BLaER1 treated with 17β-estradiol and CSF1 and Interleukin-3, amounts not matched to agents 10 nM and 100 nM (cell line): Measurements from ENCODE around the gene SLC37A1.

Experiments
- H3K27ac ChIP-seq, 11 experiments: shearing (Covaris generic); formaldehyde crosslinking; 2 replicates each; pipeline ENCODE4 v1.8.1; 2022
- H3K27me3 ChIP-seq, 11 experiments: shearing (Covaris generic); formaldehyde crosslinking; 2 replicates each; pipeline ENCODE4 v1.8.1; 2022
- H3K36me3 ChIP-seq, 11 experiments: shearing (Covaris generic); formaldehyde crosslinking; 2 replicates each; pipeline ENCODE4 v1.8.1; 2022
- H3K4me1 ChIP-seq, 10 experiments: shearing (Covaris generic); formaldehyde crosslinking; 2 replicates each; pipeline ENCODE4 v1.8.1; 2022
- H3K4me2 ChIP-seq, 11 experiments: shearing (Covaris generic); formaldehyde crosslinking; 2 replicates each; pipeline ENCODE4 v1.8.1; 2022
- H3K4me3 ChIP-seq, 10 experiments: shearing (Covaris generic); formaldehyde crosslinking; 2 replicates each; pipeline ENCODE4 v1.8.1; 2022
- H3K9ac ChIP-seq, 11 experiments: shearing (Covaris generic); formaldehyde crosslinking; 2 replicates each; pipeline ENCODE4 v1.8.1; 2022
- H3K9me3 ChIP-seq, 11 experiments: shearing (Covaris generic); formaldehyde crosslinking; replicated peaks in 1 of 11; 2 replicates each; pipeline ENCODE4 v1.8.1; 2022
- H4K20me1 ChIP-seq, 11 experiments: shearing (Covaris generic); formaldehyde crosslinking; 2 replicates each; pipeline ENCODE4 v1.8.1; 2022
- Cebpa-rat ChIP-seq, 11 experiments: shearing (Covaris generic); IDR thresholded peaks; 2 replicates each; pipeline ENCODE4 v1.8.1; 2022

The SLC37A1 gene

GRCh38 chr21:42581336-42581992 is 67.8 kb downstream of the SLC37A1 start:
- peaks cover 7 to 18% (median 10%) of the 10 kb centered on the region in 11 experiments for H3K9me3 ChIP-seq
- no peak for TF ChIP-seq Cebpa-rat (IDR thresholded peaks at IDR 0.05)
- H3K4me1 ChIP-seq, result peaks cover 0 to 16% (median 6%) of the 10 kb centered on the region in 10 experiments; a peak in 7 of 20 replicates
- peaks cover under 1 to 17% (median 9%) of the 10 kb centered on the region in 11 experiments; a peak in 14 of 22 replicates for H3K36me3 ChIP-seq
- H3K4me3 ChIP-seq, result no peak overlapping the region
- H4K20me1 ChIP-seq, result peaks cover 0 to 8% (median 0%) of the 10 kb centered on the region in 11 experiments; a peak in 2 of 22 replicates
- H3K9ac ChIP-seq, result no peak overlapping the region
- no peaks in the 10 kb centered on the region for H3K27me3 ChIP-seq
- no peak overlapping the region for H3K27ac ChIP-seq
- H3K4me2 ChIP-seq, result peak overlapping the region in 3 of 11 experiments; percentile 1 to 50 (median 39); a peak in 4 of 22 replicates

DNA sequence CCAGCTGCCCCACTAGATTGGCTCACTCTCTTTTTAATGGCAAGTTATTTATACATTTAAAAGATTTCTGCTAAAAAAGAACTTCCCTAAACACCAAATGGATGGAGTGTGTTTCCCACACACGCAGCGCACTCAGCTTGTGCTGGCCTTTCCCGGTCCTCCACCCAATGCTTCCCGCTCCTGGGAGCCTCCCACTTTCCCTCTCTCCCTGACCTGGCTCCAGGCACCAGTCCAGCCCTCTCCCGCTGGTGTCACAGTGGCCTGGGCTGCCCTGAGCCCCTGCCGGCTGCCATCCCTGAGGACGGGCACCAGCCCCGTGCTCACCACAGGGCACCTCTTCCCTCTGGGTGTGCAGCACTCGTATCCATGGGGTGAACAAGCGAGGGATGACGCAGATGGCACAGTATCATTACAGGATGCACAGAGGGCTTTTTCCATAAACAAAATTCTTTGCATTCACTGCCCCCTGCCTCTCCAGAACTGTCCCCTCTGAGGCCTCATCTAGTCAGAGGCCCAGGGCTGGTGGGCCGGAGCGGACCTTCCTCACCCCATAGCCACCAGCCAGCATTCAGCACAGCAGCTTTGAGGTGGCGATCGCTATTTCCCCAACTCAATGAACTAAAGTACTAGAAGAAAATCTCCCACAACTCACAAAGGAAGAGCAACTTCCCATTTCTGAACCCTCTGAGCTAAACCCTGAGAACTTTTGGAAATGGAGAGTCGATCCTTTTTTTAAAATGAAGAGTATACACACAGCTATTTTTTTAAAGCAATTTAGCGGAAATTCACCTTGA is 68.5 kb downstream of the SLC37A1 start:
- H3K27me3 ChIP-seq, result no peaks in the 10 kb centered on the region
- peaks cover 0 to 11% (median 3%) of the 10 kb centered on the region in 11 experiments; a peak in 19 of 22 replicates for H3K9me3 ChIP-seq
- TF ChIP-seq Cebpa-rat (IDR thresholded peaks at IDR 0.05), result no peak

DNA sequence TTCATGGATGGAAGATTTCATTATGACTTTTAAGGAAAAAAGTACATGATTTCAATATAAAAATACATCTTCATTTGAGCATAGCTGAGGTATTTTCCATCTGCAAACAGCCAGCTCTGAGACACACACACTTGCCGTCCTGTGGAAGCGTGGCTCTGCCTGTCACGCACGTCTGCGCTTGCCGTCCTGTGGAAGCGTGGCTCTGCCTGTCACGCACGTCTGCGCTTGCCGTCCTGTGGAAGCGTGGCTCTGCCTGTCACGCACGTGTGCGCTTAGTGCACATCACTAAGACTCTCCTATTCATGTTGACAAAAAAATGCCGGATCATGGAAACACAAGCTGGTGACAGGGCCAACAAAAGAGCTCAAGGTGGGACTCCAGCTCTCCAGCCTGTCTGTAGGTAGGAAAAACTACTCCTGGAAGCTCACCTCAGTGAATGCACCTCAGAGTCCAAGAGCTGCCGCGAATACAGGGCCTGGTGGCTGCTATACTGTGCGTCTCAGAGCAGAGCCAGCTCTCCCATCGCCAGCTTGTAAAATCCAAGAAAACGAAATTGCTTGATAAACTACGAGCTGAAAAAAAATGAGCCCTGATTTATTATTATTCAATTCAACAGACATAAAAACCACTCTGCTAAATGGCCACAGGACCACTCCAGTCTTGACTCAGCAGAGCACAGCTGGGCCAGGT is 69.3 kb downstream of the SLC37A1 start:
- peaks cover 0 to 8% (median 0%) of the 10 kb centered on the region in 11 experiments; a peak in 2 of 22 replicates for H4K20me1 ChIP-seq
- TF ChIP-seq Cebpa-rat (IDR thresholded peaks at IDR 0.05), result no peak
- H3K27me3 ChIP-seq, result no peaks in the 10 kb centered on the region
- peaks cover 0 to 16% (median 6%) of the 10 kb centered on the region in 10 experiments; a peak in 7 of 20 replicates for H3K4me1 ChIP-seq
- H3K9me3 ChIP-seq, result peaks cover 0 to 3% (median 0%) of the 10 kb centered on the region in 11 experiments; a peak in 2 of 22 replicates
- no peak overlapping the region for H3K9ac ChIP-seq
- peaks cover 0 to 2% (median 0%) of the 10 kb centered on the region in 11 experiments; a peak in 4 of 22 replicates for H3K36me3 ChIP-seq
- no peak overlapping the region for H3K4me3 ChIP-seq
- H3K27ac ChIP-seq, result no peak overlapping the region
- H3K4me2 ChIP-seq, result no peak overlapping the region

More for the DNA sequence above, 68.5 kb downstream of the SLC37A1 start:
- Histone ChIP-seq H4K20me1 (peaks cover 0 to 8% (median 0%) of the 10 kb centered on the region in 11 experiments; a peak in 2 of 22 replicates), H3K4me3 (no peak overlapping the region), H3K27ac (no peak overlapping the region), H3K36me3 (peaks cover 0 to 9% (median 4%) of the 10 kb centered on the region in 11 experiments; a peak in 8 of 22 replicates), H3K4me1 (peaks cover 0 to 16% (median 6%) of the 10 kb centered on the region in 10 experiments; a peak in 7 of 20 replicates), H3K4me2 (peak overlapping the region in 4 of 11 experiments; percentile 1 to 50 (median 30); a peak in 5 of 22 replicates), H3K9ac (no peak overlapping the region)

DNA sequence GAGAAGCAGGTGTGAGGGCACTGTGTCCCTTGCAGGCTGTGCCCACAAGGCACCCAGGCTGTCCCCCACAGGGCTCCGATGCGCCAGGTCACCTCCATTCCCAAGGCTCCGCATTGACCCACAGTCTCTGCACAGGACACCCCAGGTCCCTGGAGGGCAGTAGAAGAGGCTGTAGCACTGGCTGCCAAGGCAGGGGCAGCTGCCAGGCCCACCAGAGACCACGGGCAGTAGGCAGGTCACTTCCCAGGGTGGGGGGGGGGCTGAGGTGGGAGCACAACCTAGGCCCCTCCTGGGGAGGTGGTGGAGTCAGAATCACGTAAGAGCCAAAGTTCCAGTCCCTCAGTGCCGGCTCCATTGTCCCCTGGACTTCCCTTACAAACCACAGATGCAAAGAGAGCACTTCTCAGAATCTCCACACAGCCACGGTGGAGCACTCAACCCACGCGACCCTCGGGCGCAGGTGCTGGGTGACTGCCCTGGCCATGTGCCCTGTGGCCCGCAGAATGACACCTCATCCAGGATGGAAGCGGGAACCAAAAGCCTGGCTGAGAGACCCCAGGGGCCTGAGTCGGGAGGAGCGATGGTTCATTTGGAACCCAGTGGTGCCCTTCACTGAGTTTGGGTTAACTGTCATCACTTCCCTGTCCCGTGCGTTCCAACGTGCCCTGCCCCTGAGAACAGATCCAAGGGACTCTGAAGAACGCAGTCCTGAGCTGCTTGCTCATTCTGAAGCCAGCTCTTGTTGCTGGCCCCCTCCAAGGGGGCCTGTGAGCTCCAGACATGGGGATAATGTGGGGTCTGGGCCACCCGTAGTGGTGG is 70.0 kb downstream of the SLC37A1 start:
- no peaks in the 10 kb centered on the region for H3K9me3 ChIP-seq
- peaks cover 0 to 8% (median 0%) of the 10 kb centered on the region in 11 experiments; a peak in 2 of 22 replicates for H4K20me1 ChIP-seq
- no peaks in the 10 kb centered on the region for H3K27me3 ChIP-seq
- H3K4me2 ChIP-seq, result no peak overlapping the region
- TF ChIP-seq Cebpa-rat (IDR thresholded peaks at IDR 0.05), result no peak
- H3K27ac ChIP-seq, result no peak overlapping the region
- H3K4me1 ChIP-seq, result peaks cover 0 to 16% (median 6%) of the 10 kb centered on the region in 10 experiments; a peak in 7 of 20 replicates
- no peaks in the 10 kb centered on the region for H3K36me3 ChIP-seq
- H3K9ac ChIP-seq, result no peak overlapping the region
- H3K4me3 ChIP-seq, result no peak overlapping the region

DNA sequence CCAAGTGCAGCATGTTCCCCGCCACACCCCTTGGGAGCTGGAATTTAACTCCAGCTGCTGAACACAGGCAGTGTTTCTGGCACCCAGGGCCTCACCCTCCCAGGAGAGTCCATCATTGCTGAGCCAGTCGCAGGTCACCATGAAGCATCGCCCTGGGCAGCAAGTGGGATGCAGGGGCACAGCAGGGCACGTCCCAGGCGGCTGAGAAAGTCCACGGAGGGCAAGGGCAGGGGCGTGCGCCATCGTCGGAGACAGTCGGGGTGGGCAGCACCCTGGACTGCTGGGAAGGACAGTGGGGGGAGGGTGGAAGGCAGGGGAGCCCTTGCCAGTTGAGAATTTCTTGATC is 70.6 kb downstream of the SLC37A1 start:
- H3K4me2 ChIP-seq, result 0 out of 22 replicates have a peak overlapping the region, but pooled peaks of 1 of the 11 experiments have one; percentile 10
- no peaks in the 10 kb centered on the region for H3K27me3 ChIP-seq
- peaks cover 0 to 8% (median 0%) of the 10 kb centered on the region in 11 experiments; a peak in 2 of 22 replicates for H4K20me1 ChIP-seq
- no peaks in the 10 kb centered on the region for H3K9me3 ChIP-seq
- TF ChIP-seq Cebpa-rat (IDR thresholded peaks at IDR 0.05), result no peak
- no peak overlapping the region for H3K27ac ChIP-seq
- H3K36me3 ChIP-seq, result no peaks in the 10 kb centered on the region
- no peak overlapping the region for H3K4me3 ChIP-seq
- H3K9ac ChIP-seq, result no peak overlapping the region
- H3K4me1 ChIP-seq, result peaks cover 0 to 16% (median 6%) of the 10 kb centered on the region in 10 experiments; a peak in 7 of 20 replicates

- H3K4me2 ChIP-seq, result no peak overlapping the region
- H3K4me3 ChIP-seq, result no peak overlapping the region
- H4K20me1 ChIP-seq, result peaks cover 0 to 8% (median 0%) of the 10 kb centered on the region in 11 experiments; a peak in 2 of 22 replicates
- H3K4me1 ChIP-seq, result peaks cover 7 to 21% (median 11%) of the 10 kb centered on the region in 10 experiments
- no peak for TF ChIP-seq Cebpa-rat (IDR thresholded peaks at IDR 0.05)
- H3K36me3 ChIP-seq, result no peaks in the 10 kb centered on the region
- no peaks in the 10 kb centered on the region for H3K9me3 ChIP-seq
- no peak overlapping the region for H3K27ac ChIP-seq
- no peak overlapping the region for H3K9ac ChIP-seq
- no peaks in the 10 kb centered on the region for H3K27me3 ChIP-seq
Observed at GRCh38 chr21:42585881-42586280, 72.2 kb downstream of the SLC37A1 start.

- no peak overlapping the region for H3K4me3 ChIP-seq
- H3K9me3 ChIP-seq, result no peaks in the 10 kb centered on the region
- no peak for TF ChIP-seq Cebpa-rat (IDR thresholded peaks at IDR 0.05)
- no peak overlapping the region for H3K9ac ChIP-seq
- no peaks in the 10 kb centered on the region for H3K27me3 ChIP-seq
- H3K36me3 ChIP-seq, result no peaks in the 10 kb centered on the region
- no peak overlapping the region for H3K27ac ChIP-seq
- peaks cover 0 to 8% (median 0%) of the 10 kb centered on the region in 11 experiments; a peak in 2 of 22 replicates for H4K20me1 ChIP-seq
- H3K4me1 ChIP-seq, result peaks cover 12 to 23% (median 17%) of the 10 kb centered on the region in 10 experiments
- H3K4me2 ChIP-seq, result no peak overlapping the region
Observed at GRCh38 chr21:42586406-42586805, 72.8 kb downstream of the SLC37A1 start.

- Histone ChIP-seq H3K27me3 (no peaks in the 10 kb centered on the region), H3K4me3 (no peak overlapping the region), H3K36me3 (no peaks in the 10 kb centered on the region), H3K4me2 (no peak overlapping the region), H3K9me3 (no peaks in the 10 kb centered on the region), H3K4me1 (peaks cover 15 to 23% (median 19%) of the 10 kb centered on the region in 10 experiments), H3K27ac (no peak overlapping the region), H4K20me1 (peaks cover 0 to 6% (median 0%) of the 10 kb centered on the region in 11 experiments; a peak in 3 of 22 replicates), H3K9ac (no peak overlapping the region)
- TF ChIP-seq Cebpa-rat (IDR thresholded peaks at IDR 0.05), result no peak
Observed at GRCh38 chr21:42587036-42587435, 73.4 kb downstream of the SLC37A1 start.
